B cell (primary cell): ENCODE measurements around the gene ARHGAP26. TPM values are rescaled to one million over a fixed set of nuclear protein-coding genes. Genes with fewer than 3 reads are reported as not detected.

Experiments
- ATAC-seq: fragments of 200-7000 bp; cut with Tn5 transposase; one replicate; pipeline ENCODE4 v1.10.0; 2021; ENCODE audit warnings: low read depth, mild to moderate bottlenecking, moderate number of reproducible peaks, moderate library complexity
- CTCF ChIA-PET: fragments of 350-600 bp; sonication (Branson Sonifier 250); formaldehyde crosslinking; loops from one replicate; lab custom pipeline; 2021; ENCODE audit warnings: antibody characterized with exemption, inconsistent platforms; lab: Charles Lee
- POLR2A ChIA-PET: fragments of 350-600 bp; sonication (Branson Sonifier 250); formaldehyde crosslinking; loops from one replicate; lab custom pipeline; 2021; ENCODE audit warnings: antibody characterized with exemption; lab: Charles Lee
- DNase-seq: peaks from one replicate; pipeline ENCODE4 v3.0.0; 2013
- H2AFZ ChIP-seq: 2 replicates; pipeline ENCODE4 v1.6.1; 2012; ENCODE audit warnings: mild to moderate bottlenecking, low read depth, low read length; ENCODE audit not compliant: insufficient read depth, poor library complexity, severe bottlenecking
- H3K27ac ChIP-seq, 2 donors: 1 replicate in 1 of 2; 2 replicates in 1 of 2; pipeline ENCODE4 v1.5.1; 2012 to 2013; ENCODE audit warnings: low read length in 2 of 2, mild to moderate bottlenecking in 2 of 2, moderate library complexity in 1 of 2
- H3K27me3 ChIP-seq, 4 experiments: fragments of 200-600 bp in 1 of 4; sonication (generic) in 1 of 4; replicated peaks in 1 of 4; 1 replicate in 2 of 4; 2 replicates in 2 of 4; pipeline versions ENCODE4 v1.6.1 to v1.7.0; 2013 to 2016; ENCODE audit warnings: low read length in 3 of 4, mild to moderate bottlenecking in 2 of 4, mixed read lengths in 1 of 4, moderate library complexity in 1 of 4; ENCODE audit not compliant: insufficient read depth in 4 of 4, control insufficient read depth in 3 of 4; ENCODE audit errors: control extremely low read depth in 1 of 4
- H3K36me3 ChIP-seq, 2 experiments: replicated peaks in 1 of 2; 1 replicate in 1 of 2; 2 replicates in 1 of 2; pipeline versions ENCODE4 v1.6.1 to v1.7.1; 2013; ENCODE audit warnings: low read length in 1 of 2; ENCODE audit not compliant: insufficient read depth in 2 of 2, control insufficient read depth in 1 of 2; ENCODE audit errors: control extremely low read depth in 1 of 2, extremely low read depth in 1 of 2
- H3K4me1 ChIP-seq, 2 donors: fragments of 200-600 bp in 1 of 2; sonication (generic) in 1 of 2; 1 replicate in 1 of 2; 2 replicates in 1 of 2; pipeline versions ENCODE4 v1.5.1 to v1.6.1; 2013 to 2017; ENCODE audit warnings: low read length in 2 of 2; ENCODE audit not compliant: control insufficient read depth in 2 of 2, insufficient read depth in 2 of 2
- H3K4me2 ChIP-seq: replicated peaks from 2 replicates; pipeline ENCODE3; 2012; ENCODE audit warnings: mild to moderate bottlenecking, low read depth, low read length; ENCODE audit not compliant: poor library complexity, severe bottlenecking
- H3K4me3 ChIP-seq, 5 experiments: fragments of 200-600 bp in 1 of 5; sonication (generic) in 1 of 5; 1 replicate in 3 of 5; 2 replicates in 2 of 5; pipeline versions ENCODE4 v1.5.1 to v1.7.0; 2011 to 2016; ENCODE audit warnings: low read length in 4 of 5, mild to moderate bottlenecking in 4 of 5, low read depth in 2 of 5, control low read depth in 1 of 5, moderate library complexity in 1 of 5; ENCODE audit not compliant: insufficient read depth in 1 of 5; ENCODE audit errors: control extremely low read depth in 1 of 5, extremely low read depth in 1 of 5
- H3K79me2 ChIP-seq: fragments of 200-600 bp; sonication (generic); one replicate; pipeline ENCODE4 v1.6.0; 2016; ENCODE audit warnings: low read length; ENCODE audit not compliant: control insufficient read depth, insufficient read depth
- H3K9ac ChIP-seq: fragments of 200-600 bp; sonication (generic); 2 replicates; pipeline ENCODE4 v1.6.1; 2017; ENCODE audit warnings: mild to moderate bottlenecking, low read length, moderate library complexity
- H3K9me3 ChIP-seq, 3 donors: one replicate each; pipeline versions ENCODE4 v1.6.1 to v1.7.1; 2013; ENCODE audit warnings: low read length in 2 of 3; ENCODE audit not compliant: control insufficient read depth in 2 of 3, insufficient read depth in 1 of 3; ENCODE audit errors: control extremely low read depth in 1 of 3
- H4K20me1 ChIP-seq: 2 replicates; pipeline ENCODE4 v1.6.0; 2012; ENCODE audit warnings: mild to moderate bottlenecking, low read length; ENCODE audit not compliant: insufficient read depth, control insufficient read depth, poor library complexity, severe bottlenecking
- H3K27ac Mint-ChIP-seq: one replicate; pipeline ENCODE4 v1.8.0; 2021; ENCODE audit warnings: mixed read lengths
- H3K27me3 Mint-ChIP-seq: one replicate; pipeline ENCODE4 v1.8.0; 2021; ENCODE audit warnings: mixed read lengths
- H3K4me1 Mint-ChIP-seq: one replicate; pipeline ENCODE4 v1.8.0; 2021; ENCODE audit warnings: mixed read lengths
- H3K4me3 Mint-ChIP-seq: one replicate; pipeline ENCODE4 v1.8.0; 2021; ENCODE audit warnings: mixed read lengths
- H3K9me3 Mint-ChIP-seq: one replicate; pipeline ENCODE4 v1.8.0; 2022; ENCODE audit warnings: mixed read lengths; ENCODE audit not compliant: insufficient read depth
- CTCF ChIP-seq: fragments of 200-600 bp; IDR thresholded peaks from one replicate; pipeline ENCODE4 v1.8.0; 2022; ENCODE audit warnings: antibody characterized with exemption, mild to moderate bottlenecking
- EZH2 ChIP-seq: IDR thresholded peaks from 2 replicates; pipeline ENCODE4 v1.6.1; 2012; ENCODE audit warnings: borderline replicate concordance, low read depth, mild to moderate bottlenecking, moderate library complexity, low read length; ENCODE audit not compliant: insufficient read depth, poor library complexity, severe bottlenecking
- WGBS: methylation state at CpG from one replicate; pipeline ENCODE4 v1.1.5; 2013; ENCODE audit warnings: missing lambda C conversion rate; ENCODE audit not compliant: insufficient coverage; 5-methylcytosine and 5-hydroxymethylcytosine counted together
- intact Hi-C: fragments of 100-400 bp; cut with micrococcal nuclease; formaldehyde crosslinking; loops from one replicate; pipeline ENCODE4 v1.10.0; 2022
- polyA plus RNA-seq: library from polyadenylated mRNA; depleted of rRNA; stranded (reverse); fragments of >200 nt; gene quantifications from 2 replicates; pipeline ENCODE4 v1.2.3, GENCODE V29; 2012
- total RNA-seq, 2 donors: library from RNA; stranded (reverse); fragments of 120-200 nt in 1 of 2; gene quantifications; 1 replicate in 1 of 2; 2 replicates in 1 of 2; pipeline versions ENCODE4 v1.2.3 to v1.2.4, GENCODE V29; 2013 to 2022

The ARHGAP26 gene
- total and polyA plus RNA-seq, 2 donors (not counting 1 experiment from before 2014, with no cell fraction given): 1.8 to 22.5 TPM

DNA sequence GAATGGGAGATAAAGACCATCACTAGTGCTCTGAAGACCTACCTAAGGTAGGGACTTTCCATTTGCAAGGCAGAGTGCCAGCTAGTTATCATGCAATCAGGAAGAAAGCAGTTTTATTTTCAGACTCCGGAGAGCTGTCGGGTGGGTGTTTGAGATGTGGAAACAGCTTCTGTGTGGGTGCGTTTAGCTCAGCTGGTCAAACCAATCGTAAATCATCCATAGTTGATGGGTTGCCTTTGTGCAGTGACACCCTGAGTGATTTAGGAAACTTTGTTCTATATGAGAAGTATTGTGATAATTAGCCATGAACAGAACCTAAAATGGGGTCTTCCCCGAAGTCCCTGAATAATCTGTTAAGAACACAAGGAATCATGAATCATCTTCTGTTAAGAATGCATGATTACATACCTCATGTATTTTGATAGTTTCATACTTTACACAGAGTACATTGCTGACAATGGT is 284.3 kb downstream of the ARHGAP26 start:
- Histone ChIP-seq H3K4me2 (peak overlapping the region; percentile 33), H3K79me2 (no peaks in the 10 kb centered on the region), H3K27me3 (no peaks in the 10 kb centered on the region), H4K20me1 (no peaks in the 10 kb centered on the region), H3K36me3 (peaks cover 0 to 5% of the 10 kb centered on the region in 2 experiments), H3K9me3 (no peaks in the 10 kb centered on the region), H3K9ac (peak overlapping the region; percentile 32), H3K27ac (peak overlapping the region in 1 of 2 donors; percentile 36), H3K4me3 (peak overlapping the region in 2 of 5 experiments; percentile 21 to 22), H2AFZ (peak overlapping the region; percentile 54), H3K4me1 (peaks cover 7 to 8% of the 10 kb centered on the region in 2 donors)
- Mint-ChIP-seq H3K4me1 (peaks cover 16% of the 10 kb centered on the region), H3K27me3 (no peaks in the 10 kb centered on the region), H3K4me3 (peak overlapping the region; percentile 49), H3K27ac (peak overlapping the region; percentile 5), H3K9me3 (no peaks in the 10 kb centered on the region)
- ATAC-seq (peak; percentile 51), DNase-seq (peak; percentile 28)
- POLR2A ChIA-PET: no interaction called here
- CTCF ChIA-PET: no interaction called here
- intact Hi-C loops: no loop called here
- TF ChIP-seq CTCF (no peak), EZH2 (no peak)
- WGBS: 9% methylated on average over 4 of the region's 5 CpGs

GRCh38 chr5:143055596-143056338 is 285.6 kb downstream of the ARHGAP26 start:
- Mint-ChIP-seq H3K4me1 (peaks cover 16% of the 10 kb centered on the region), H3K9me3 (no peaks in the 10 kb centered on the region), H3K4me3 (no peak overlapping the region), H3K27me3 (no peaks in the 10 kb centered on the region), H3K27ac (no peak overlapping the region)
- peaks cover 7 to 8% of the 10 kb centered on the region in 2 donors for H3K4me1 ChIP-seq
- WGBS: no CpG with 5 or more reads among the region's 5 CpGs
- CTCF ChIA-PET: no interaction called here
- no peaks in the 10 kb centered on the region for H4K20me1 ChIP-seq
- intact Hi-C loops: no loop called here
- H3K79me2 ChIP-seq: no peaks in the 10 kb centered on the region
- DNase-seq (no peak), ATAC-seq (no peak)
- POLR2A ChIA-PET: no interaction called here
- H2AFZ ChIP-seq: no peak overlapping the region
- no peak overlapping the region for H3K27ac ChIP-seq
- H3K4me3 ChIP-seq: no peak overlapping the region
- peaks cover 0 to 1% of the 10 kb centered on the region in 2 experiments for H3K36me3 ChIP-seq
- no peak overlapping the region for H3K9ac ChIP-seq
- H3K27me3 ChIP-seq: no peaks in the 10 kb centered on the region
- no peak for TF ChIP-seq EZH2
- TF ChIP-seq CTCF: no peak
- H3K9me3 ChIP-seq: no peaks in the 10 kb centered on the region
- no peak overlapping the region for H3K4me2 ChIP-seq
